Lung (tissue), 12 donors: ENCODE data around the gene GALNT13. TPM values are rescaled to one million over a fixed set of nuclear protein-coding genes. Genes with fewer than 3 reads are reported as not detected.

ENCODE experiments used
- ATAC-seq: fragments of 200-7000 bp; cut with Tn5 transposase; one replicate; pipeline ENCODE4 v1.9.1; 2020; ENCODE audit warnings: moderate number of reproducible peaks; ENCODE audit not compliant: insufficient read depth, low FRiP score
- DNase-seq, 3 donors: peaks; one replicate each; pipeline ENCODE4 v3.0.0-alpha.2; 2013 to 2017
- H3K27ac ChIP-seq, 2 donors: one replicate each; pipeline ENCODE4 v1.5.1; 2013; ENCODE audit warnings: mild to moderate bottlenecking in 2 of 2, moderate library complexity in 2 of 2, control low read depth in 1 of 2, inconsistent platforms in 1 of 2, low read depth in 1 of 2, low read length in 1 of 2
- H3K27me3 ChIP-seq, 3 donors: one replicate each; pipeline ENCODE4 v1.5.1; 2013; ENCODE audit warnings: low read length in 2 of 3; ENCODE audit not compliant: control insufficient read depth in 3 of 3, insufficient read depth in 3 of 3
- H3K36me3 ChIP-seq, 4 donors: one replicate each; pipeline ENCODE4 v1.5.1; 2013; ENCODE audit warnings: low read length in 4 of 4, mild to moderate bottlenecking in 1 of 4, moderate library complexity in 1 of 4; ENCODE audit not compliant: control insufficient read depth in 4 of 4, insufficient read depth in 4 of 4
- H3K4me1 ChIP-seq, 5 donors: one replicate each; pipeline ENCODE4 v1.5.1; 2013; ENCODE audit warnings: low read length in 5 of 5, mild to moderate bottlenecking in 2 of 5, moderate library complexity in 1 of 5; ENCODE audit not compliant: control insufficient read depth in 5 of 5, insufficient read depth in 5 of 5
- H3K4me3 ChIP-seq: one replicate; pipeline ENCODE4 v1.5.1; 2013; ENCODE audit warnings: mild to moderate bottlenecking, control low read depth, moderate library complexity
- H3K9ac ChIP-seq, 2 donors: one replicate each; pipeline ENCODE4 v1.5.1; 2013; ENCODE audit warnings: low read length in 2 of 2, control low read depth in 1 of 2; ENCODE audit not compliant: insufficient read depth in 1 of 2
- H3K9me3 ChIP-seq, 4 donors: one replicate each; pipeline ENCODE4 v1.5.1; 2013; ENCODE audit warnings: low read length in 3 of 4, mild to moderate bottlenecking in 1 of 4, moderate library complexity in 1 of 4; ENCODE audit not compliant: control insufficient read depth in 4 of 4, insufficient read depth in 3 of 4
- WGBS, 2 donors: extraction: QIAGEN DNeasy Blood & Tissue Kit; methylation state at CpG; one replicate each; pipeline ENCODE4 v1.1.7; 2013; 5-methylcytosine and 5-hydroxymethylcytosine counted together
- polyA plus RNA-seq, 2 donors: library from polyadenylated mRNA; stranded (reverse); fragments of 200-250 nt; gene quantifications; one replicate each; pipeline ENCODE4 v1.2.1, GENCODE V29; 2013
- total RNA-seq, 2 donors: library from RNA; depleted of rRNA in 1 of 2; stranded (reverse); fragments of >200 nt in 1 of 2; gene quantifications; one replicate each; pipeline ENCODE4 v1.2.1, GENCODE V29; 2014 to 2021
- TF ChIP-seq, protein P1 (sequence below): IDR thresholded peaks from 2 replicates; pipeline ENCODE4 v1.5.1; 2012; ENCODE audit warnings: mild to moderate bottlenecking; ENCODE audit errors: control extremely low read depth, extremely low read depth
- donor health status: control.
- donor health status: control.
- donor health status: Bipolar disorder and iron deficiency.
- donor health status: healthy.
- donor health status: DM: yes; HTN: yes; CAD: no.

The GALNT13 gene
- total and polyA plus RNA-seq, 4 donors = 0.57 to 3.1 (median 1.2) TPM

DNA sequence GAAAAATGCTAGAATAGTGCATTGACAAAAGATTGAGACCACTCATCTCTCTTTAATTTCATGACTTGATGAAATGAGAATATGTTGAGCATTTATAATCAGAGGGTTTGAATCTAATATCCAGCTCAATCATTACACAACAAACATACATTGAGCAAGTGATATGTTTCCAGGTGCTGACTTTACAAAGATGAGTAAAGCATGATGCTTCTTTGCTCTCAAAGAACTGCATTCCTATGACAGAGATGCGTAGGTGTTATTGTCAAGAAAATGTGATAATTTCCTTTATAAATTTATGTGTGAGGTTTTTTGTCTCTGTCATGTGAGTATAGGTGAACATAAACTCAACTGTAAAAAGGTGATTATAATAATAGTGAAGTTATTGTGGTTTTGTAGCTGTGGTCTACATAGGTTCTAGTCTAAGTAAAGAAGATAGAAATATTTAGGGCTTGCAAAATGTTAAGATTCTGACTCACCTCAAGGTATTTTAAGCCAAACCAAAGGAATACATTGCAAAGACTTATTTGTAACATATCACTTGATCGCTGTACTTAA lies 389.8 kb downstream of the GALNT13 start:
- 92 to 96% methylated on average over 2 of the region's 2 CpGs for WGBS, 2 donors
- DNase-seq (no peak), ATAC-seq (no peak)
- Histone ChIP-seq H3K27me3 (no peaks in the 10 kb centered on the region), H3K9ac (no peak overlapping the region), H3K4me3 (no peak overlapping the region), H3K27ac (no peak overlapping the region), H3K9me3 (no peaks in the 10 kb centered on the region), H3K36me3 (no peaks in the 10 kb centered on the region), H3K4me1 (no peaks in the 10 kb centered on the region)
- TF ChIP-seq, protein P1, sequence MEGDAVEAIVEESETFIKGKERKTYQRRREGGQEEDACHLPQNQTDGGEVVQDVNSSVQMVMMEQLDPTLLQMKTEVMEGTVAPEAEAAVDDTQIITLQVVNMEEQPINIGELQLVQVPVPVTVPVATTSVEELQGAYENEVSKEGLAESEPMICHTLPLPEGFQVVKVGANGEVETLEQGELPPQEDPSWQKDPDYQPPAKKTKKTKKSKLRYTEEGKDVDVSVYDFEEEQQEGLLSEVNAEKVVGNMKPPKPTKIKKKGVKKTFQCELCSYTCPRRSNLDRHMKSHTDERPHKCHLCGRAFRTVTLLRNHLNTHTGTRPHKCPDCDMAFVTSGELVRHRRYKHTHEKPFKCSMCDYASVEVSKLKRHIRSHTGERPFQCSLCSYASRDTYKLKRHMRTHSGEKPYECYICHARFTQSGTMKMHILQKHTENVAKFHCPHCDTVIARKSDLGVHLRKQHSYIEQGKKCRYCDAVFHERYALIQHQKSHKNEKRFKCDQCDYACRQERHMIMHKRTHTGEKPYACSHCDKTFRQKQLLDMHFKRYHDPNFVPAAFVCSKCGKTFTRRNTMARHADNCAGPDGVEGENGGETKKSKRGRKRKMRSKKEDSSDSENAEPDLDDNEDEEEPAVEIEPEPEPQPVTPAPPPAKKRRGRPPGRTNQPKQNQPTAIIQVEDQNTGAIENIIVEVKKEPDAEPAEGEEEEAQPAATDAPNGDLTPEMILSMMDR = no peak

DNA sequence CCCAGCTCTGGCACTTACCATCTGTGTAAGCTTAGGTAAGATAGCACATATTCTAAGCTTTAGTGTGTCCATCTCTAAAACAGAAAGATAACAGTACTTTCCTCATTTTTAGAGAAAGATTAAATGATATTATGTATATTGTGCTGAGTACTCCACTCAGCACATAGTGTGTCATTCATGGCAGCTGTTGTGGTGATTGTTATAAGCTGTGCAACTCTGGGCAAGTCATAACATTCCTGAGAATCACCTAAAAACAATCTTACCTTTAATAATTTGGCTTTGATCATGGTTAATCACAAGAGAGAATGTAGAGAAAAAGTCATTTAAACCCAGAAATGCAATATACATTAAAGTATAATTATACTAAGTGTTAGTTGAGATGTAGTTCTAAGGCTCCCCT lies 391.5 kb downstream of the GALNT13 start:
- Histone ChIP-seq H3K27ac (no peak overlapping the region), H3K4me3 (no peak overlapping the region), H3K27me3 (no peaks in the 10 kb centered on the region), H3K9ac (no peak overlapping the region), H3K9me3 (no peaks in the 10 kb centered on the region), H3K4me1 (no peaks in the 10 kb centered on the region), H3K36me3 (no peaks in the 10 kb centered on the region)
- TF ChIP-seq, protein P1 = no peak
- ATAC-seq (no peak), DNase-seq (no peak)

DNA sequence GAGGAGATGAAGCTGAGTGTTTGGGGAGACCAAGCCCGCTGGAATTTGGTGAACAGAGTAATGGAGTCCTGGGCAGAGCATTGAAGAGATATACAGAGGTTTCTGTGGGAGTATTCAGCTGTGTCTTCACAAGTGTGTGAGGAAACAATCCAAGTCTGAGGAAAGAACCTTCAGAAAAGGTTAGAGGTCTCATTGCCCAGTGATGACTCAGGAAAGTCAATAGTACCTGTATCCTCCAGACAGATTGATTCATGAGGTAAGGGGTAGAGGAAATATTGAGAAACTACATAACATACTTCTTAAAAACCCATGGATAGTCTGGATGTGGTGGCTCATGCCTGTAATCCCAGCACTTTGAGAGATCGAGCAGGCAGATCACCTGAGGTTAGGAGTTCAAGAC lies 392.3 kb downstream of the GALNT13 start:
- Histone ChIP-seq H3K27ac (no peak overlapping the region), H3K4me3 (no peak overlapping the region), H3K27me3 (no peaks in the 10 kb centered on the region), H3K4me1 (no peaks in the 10 kb centered on the region), H3K9me3 (no peaks in the 10 kb centered on the region), H3K36me3 (no peaks in the 10 kb centered on the region), H3K9ac (no peak overlapping the region)
- DNase-seq (no peak), ATAC-seq (no peak)
- TF ChIP-seq, protein P1 = no peak
- 46 to 47% methylated on average over 2 of the region's 2 CpGs for WGBS, 2 donors

- ATAC-seq = no peak
- Histone ChIP-seq H3K4me3 (no peak overlapping the region), H3K27me3 (no peaks in the 10 kb centered on the region), H3K27ac (no peak overlapping the region), H3K4me1 (no peaks in the 10 kb centered on the region), H3K9me3 (no peaks in the 10 kb centered on the region), H3K9ac (no peak overlapping the region), H3K36me3 (no peaks in the 10 kb centered on the region)
- 80 to 86% methylated on average over 2 of the region's 2 CpGs for WGBS, 2 donors
- TF ChIP-seq, protein P1 = no peak
- DNase-seq = no peak
Observed at GRCh38 chr2:154267983-154268382, 396.3 kb downstream of the GALNT13 start.
